GM10266 (cell line): Measurements from ENCODE around the gene CALCB.
"Not testable (repeated sequence)": the region's sequence is repeated elsewhere in the genome, so short reads cannot be mapped to it uniquely, and the experiment has no call there.

ENCODE experiments used
- DNase-seq: peaks from one replicate; pipeline ENCODE4 v3.0.0; 2012; ENCODE audit errors: extremely low spot score
- CTCF ChIP-seq: IDR thresholded peaks from 2 replicates; pipeline ENCODE4 v1.5.1; 2012; ENCODE audit warnings: mild to moderate bottlenecking, low read depth; ENCODE audit not compliant: control insufficient read depth, insufficient read depth; ENCODE audit errors: missing control alignments

Gene CALCB, protein sequence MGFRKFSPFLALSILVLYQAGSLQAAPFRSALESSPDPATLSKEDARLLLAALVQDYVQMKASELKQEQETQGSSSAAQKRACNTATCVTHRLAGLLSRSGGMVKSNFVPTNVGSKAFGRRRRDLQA

DNA sequence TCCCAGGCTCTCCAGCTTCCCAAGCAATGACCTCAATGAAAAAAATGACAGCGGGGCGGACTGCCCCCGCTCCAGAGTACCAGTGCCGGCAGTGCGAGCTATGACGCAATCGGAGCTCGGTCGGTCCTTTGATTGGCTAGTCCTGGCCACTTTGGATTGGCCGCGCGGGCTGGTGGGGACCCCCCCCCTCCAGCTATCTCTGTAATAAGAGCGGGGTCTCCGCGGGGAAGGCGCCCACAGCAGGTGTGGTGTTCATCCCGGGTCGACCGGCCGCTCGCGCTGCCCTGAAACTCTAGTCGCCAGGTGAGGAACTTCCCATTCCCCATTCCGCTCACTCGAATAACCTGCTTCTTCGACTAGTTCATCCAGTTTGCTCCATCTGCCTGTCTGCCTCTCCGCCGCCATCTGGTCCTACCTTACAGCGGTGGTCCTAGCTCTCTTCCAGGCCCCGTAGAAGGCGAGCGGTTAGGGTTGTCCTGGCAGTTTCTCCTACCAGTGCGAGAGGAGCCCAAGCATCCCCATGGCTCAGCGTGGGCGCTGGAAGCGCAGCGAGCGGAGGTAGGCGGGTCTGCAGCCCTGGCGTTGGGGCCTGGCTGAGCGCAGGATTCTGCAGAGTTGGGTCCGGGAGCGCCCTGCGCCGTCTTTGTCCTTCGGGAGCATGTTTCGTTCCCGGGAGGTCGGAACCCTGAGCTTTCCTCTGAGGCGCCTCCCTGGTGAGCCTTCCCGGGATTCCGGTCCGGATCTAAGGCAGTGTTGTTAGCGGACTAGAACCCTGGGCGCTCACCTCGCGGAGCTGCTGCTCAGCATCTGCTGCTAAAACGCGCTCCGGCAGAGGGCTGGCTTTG, at the start of gene CALCB:
Gene CALCB, plus strand, starts transcription at position 233 of the 845 bp plus-strand sequence. CDS start 1,126 bp downstream, outside the sequence.
- no peak for DNase-seq
- TF ChIP-seq CTCF: no peak

DNA sequence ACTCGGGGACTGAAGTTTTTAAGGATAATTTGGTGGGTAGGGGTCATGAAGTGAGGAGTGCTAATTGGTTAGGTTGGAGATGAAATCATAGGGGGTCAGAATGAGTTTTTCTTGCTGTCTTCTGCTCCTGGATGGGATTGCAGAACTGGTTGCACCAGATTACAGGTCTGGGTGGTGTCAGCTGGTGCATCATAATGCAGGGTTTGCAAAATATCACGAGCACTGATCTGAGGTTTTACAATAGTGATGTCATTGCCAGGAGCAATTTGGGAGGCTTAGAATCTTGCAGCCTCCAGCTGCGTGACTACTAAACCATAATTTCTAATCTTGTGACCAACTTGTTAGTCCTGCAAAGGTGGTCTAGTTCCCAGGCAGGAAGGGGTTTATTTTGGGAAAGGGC, 46.4 kb upstream of the CALCB start:
- TF ChIP-seq CTCF: no peak
- DNase-seq: no peak

- no peak for DNase-seq
- TF ChIP-seq CTCF: no peak
Observed at GRCh38 chr11:15027956-15028355, 45.4 kb upstream of the CALCB start.

DNA sequence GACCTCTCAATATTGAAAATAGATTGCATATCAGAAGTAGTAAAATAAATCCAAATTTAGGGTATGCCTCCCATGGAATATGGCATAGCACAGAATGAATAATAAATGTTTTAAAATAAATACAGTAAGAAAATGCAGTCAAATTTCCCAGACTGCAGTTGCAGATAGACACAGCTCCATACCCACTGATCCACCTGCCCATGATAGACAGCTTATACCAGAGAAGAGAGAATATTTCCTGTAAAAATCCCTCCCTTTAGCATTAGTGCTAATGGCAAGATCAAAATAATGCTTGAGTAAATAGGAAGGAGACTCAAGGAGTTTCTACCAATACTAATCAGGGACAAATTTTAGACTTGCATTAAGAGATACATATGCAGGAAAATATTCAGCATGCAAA, 45.0 kb upstream of the CALCB start:
- no peak for DNase-seq
- no peak for TF ChIP-seq CTCF

DNA sequence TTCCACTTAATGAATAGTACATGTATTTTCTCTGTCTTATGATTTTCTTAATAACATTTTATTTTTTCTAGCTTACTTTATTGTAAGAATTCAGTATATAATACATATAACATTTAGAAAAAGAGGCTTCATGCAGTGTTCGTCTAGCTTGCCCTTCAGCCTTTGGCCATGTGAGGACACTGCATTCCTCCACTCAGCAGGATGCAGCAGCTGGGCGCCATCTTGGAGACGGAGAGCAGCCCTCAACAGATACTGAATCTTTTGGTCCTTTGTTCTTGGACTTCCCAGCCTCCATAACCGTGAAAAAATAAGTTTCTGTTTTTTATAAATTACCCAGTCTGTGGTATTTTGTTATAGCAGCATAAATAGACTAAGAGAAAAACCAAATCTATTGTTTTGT, 41.4 kb upstream of the CALCB start:
- DNase-seq: not testable (repeated sequence)

DNA sequence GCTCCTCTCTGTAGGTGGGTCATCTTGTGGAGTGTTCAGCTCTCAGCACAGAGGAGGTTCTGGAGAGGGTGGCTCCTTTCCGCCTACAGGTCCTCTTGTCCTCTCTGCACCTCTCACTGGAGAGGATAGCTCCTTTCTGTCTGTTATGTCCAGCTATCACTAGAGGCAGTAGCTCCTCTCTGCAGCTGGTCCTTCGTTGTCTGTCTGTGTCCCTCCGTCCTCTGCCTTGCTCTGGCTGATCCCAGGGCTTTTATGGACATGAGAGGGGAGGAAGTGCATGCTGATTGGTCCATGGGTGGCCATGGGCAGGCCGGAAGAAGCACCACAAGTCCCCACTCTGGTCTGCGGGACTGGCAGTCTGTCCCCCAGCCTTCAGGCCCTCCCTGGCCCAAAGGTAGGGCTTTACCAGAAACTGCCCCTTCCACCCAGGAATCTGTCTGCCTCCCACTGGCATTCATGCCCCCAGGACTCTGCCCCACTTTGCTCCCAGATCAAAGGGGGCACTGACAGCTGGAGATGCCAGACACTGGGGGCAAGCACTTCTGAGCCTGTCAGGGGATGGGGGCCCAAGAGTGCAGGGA, 38.6 kb upstream of the CALCB start:
- TF ChIP-seq CTCF: no peak
- no peak for DNase-seq

GRCh38 chr11:15035283-15035682, 38.1 kb upstream of the CALCB start:
- TF ChIP-seq CTCF: no peak
- no peak for DNase-seq
